Measurements from ENCODE around the gene AIMP1. TPM values are rescaled to one million over a fixed set of nuclear protein-coding genes. Genes with fewer than 3 reads are reported as not detected.

Gene AIMP1
- total RNA-seq, 1 donor from 2014 or later = 17.3 TPM

Other genes with a start within 250 kb of the AIMP1 start
- gene TBCK, start 341 bp upstream of the AIMP1 start, total RNA-seq = 24.4 and 25.5 TPM in 2 replicates
- not detected in 2 replicates for gene GIMD1, start 52.2 kb downstream of the AIMP1 start, total RNA-seq